ENCODE results near the gene THSD7B. TPM values are rescaled to one million over a fixed set of nuclear protein-coding genes. Genes with fewer than 3 reads are reported as not detected.

THSD7B gene
- total and polyA plus RNA-seq, 2 of the 8 experiments (the other 6 are each of a cell fraction or from before 2014, with no cell fraction given) = 0.60 to 2.9 TPM

GRCh38 chr2:136990316-136990715 lies 225.0 kb downstream of the THSD7B start:
- no peaks in the 10 kb centered on the region for H3K36me3 ChIP-seq (ENCODE audit: control insufficient read depth in 2 of 4, insufficient read depth in 4 of 4, low read length in 3 of 4)
- no peak overlapping the region for H2BK20ac ChIP-seq (ENCODE audit: low read length)
- no peak overlapping the region for H4K5ac ChIP-seq (ENCODE audit: insufficient read length, low read depth, low read length)
- no peaks in the 10 kb centered on the region for H3K23me2 ChIP-seq (ENCODE audit: low read depth, low read length)
- CTCF ChIA-PET (ENCODE audit: partially characterized antibody) = no interaction called here
- TF ChIP-seq EGR1 (IDR thresholded peaks at IDR 0.05; ENCODE audit: borderline replicate concordance, low read depth, low read length) = no peak
- no peaks in the 10 kb centered on the region for H3K9me3 ChIP-seq (ENCODE audit: insufficient read depth in 2 of 2, low read depth in 1 of 2, low read length in 1 of 2)
- no peak overlapping the region for H3K9ac ChIP-seq (replicated peaks in 1 of 4; ENCODE audit: extremely low read depth in 1 of 4, low read depth in 3 of 4, low read length in 3 of 4)
- no peaks in the 10 kb centered on the region for H3K27me3 ChIP-seq (replicated peaks in 1 of 4; ENCODE audit: control insufficient read depth in 3 of 4, extremely low read depth in 1 of 4, insufficient read depth in 3 of 4, low read length in 3 of 4)
- H3K79me1 ChIP-seq (ENCODE audit: low read depth, low read length) = no peaks in the 10 kb centered on the region
- H2BK12ac ChIP-seq (ENCODE audit: low read depth, low read length) = no peak overlapping the region
- no peak overlapping the region for H3K4me2 ChIP-seq (ENCODE audit: insufficient read depth in 1 of 2, low read depth in 2 of 2, low read length in 2 of 2)
- H3K4me3 ChIP-seq (ENCODE audit: extremely low read depth in 1 of 4, insufficient read depth in 2 of 4, low read depth in 3 of 4, low read length in 4 of 4) = no peak overlapping the region
- no peak overlapping the region for H4K8ac ChIP-seq (ENCODE audit: extremely low read depth, insufficient read depth, low read length)
- H2AFZ ChIP-seq (ENCODE audit: low read length) = no peak overlapping the region
- POLR2A ChIA-PET (ENCODE audit: partially characterized antibody) = no interaction called here
- no peak overlapping the region for H3K23ac ChIP-seq (ENCODE audit: insufficient read length)
- H3K14ac ChIP-seq (ENCODE audit: insufficient read length) = no peak overlapping the region
- H3K27ac ChIP-seq (ENCODE audit: low read depth, low read length) = no peak overlapping the region
- no peak overlapping the region for H3K56ac ChIP-seq (replicated peaks; ENCODE audit: insufficient read length, low read depth, low read length)
- 94% methylated on average over 4 of the region's 4 CpGs; no CpG with 5 or more reads in 1 of the 2 experiments for WGBS, 2 experiments (ENCODE audit: extremely low coverage in 1 of 2, insufficient coverage in 1 of 2, insufficient read length in 1 of 2, insufficient replicate concordance in 2 of 2, low coverage in 1 of 2, low lambda C conversion rate in 2 of 2, missing lambda C conversion rate in 1 of 2)
- H3K4ac ChIP-seq (replicated peaks; ENCODE audit: insufficient read length, low read depth, low read length) = no peak overlapping the region
- H4K20me1 ChIP-seq (replicated peaks in 1 of 2; ENCODE audit: control insufficient read depth in 1 of 2, insufficient read depth in 2 of 2, low read length in 2 of 2) = no peaks in the 10 kb centered on the region
- no peak overlapping the region for H2BK15ac ChIP-seq (ENCODE audit: low read length)
- H3K18ac ChIP-seq (ENCODE audit: extremely low read depth, low read length) = no peak overlapping the region
- no peaks in the 10 kb centered on the region for H3K79me2 ChIP-seq (ENCODE audit: control insufficient read depth in 1 of 2, insufficient read depth in 2 of 2, low read length in 2 of 2)
- no peak overlapping the region for H2BK5ac ChIP-seq (ENCODE audit: low read depth, low read length)
- no peak overlapping the region for H2AK5ac ChIP-seq (ENCODE audit: low read depth, low read length)
- FAIRE-seq = no peak
- no peak for DNase-seq (ENCODE audit: low read depth in 1 of 2, low spot score in 2 of 2)
- no peak overlapping the region for H2BK120ac ChIP-seq (replicated peaks; ENCODE audit: low read depth, low read length)
- no peaks in the 10 kb centered on the region for H3K4me1 ChIP-seq (replicated peaks in 1 of 4; ENCODE audit: control insufficient read depth in 3 of 4, insufficient read depth in 4 of 4, low read length in 3 of 4)
- H4K91ac ChIP-seq (replicated peaks; ENCODE audit: insufficient read length, low read length) = no peak overlapping the region
